HepG2 (cell line): ENCODE data around the gene TOP1. TPM values are rescaled to one million over a fixed set of nuclear protein-coding genes. Genes with fewer than 3 reads are reported as not detected.

Source experiments
- ATAC-seq: fragments of 200-7000 bp; cut with Tn5 transposase; 3 replicates; pipeline ENCODE4 v1.9.1; 2020; ENCODE audit warnings: mild to moderate bottlenecking, moderate library complexity
- BruUV-seq: library from RNA; stranded (reverse); fragments of 400-500 nt; replicated peaks from 2 replicates; lab custom pipeline; 2021; lab: Mats Ljungman, UMichigan
- CTCF ChIA-PET: fragments of 300-600 bp; formaldehyde crosslinking; extraction: SDS; loops from one replicate; lab custom pipeline; 2021; ENCODE audit warnings: low total read pairs, inconsistent platforms, low intra/inter-chr PET ratio; lab: Yijun Ruan, JAX
- POLR2A ChIA-PET: fragments of 350-600 bp; sonication (Branson Sonifier 250); formaldehyde crosslinking; loops from one replicate; lab custom pipeline; 2020; ENCODE audit warnings: antibody characterized with exemption, inconsistent platforms; lab: Yijun Ruan, JAX
- DNase-seq: peaks from one replicate; pipeline ENCODE4 v3.0.0-alpha.2; 2015; ENCODE audit warnings: low spot score
- FAIRE-seq: peaks from 3 replicates; lab custom pipeline; 2011; peaks lifted over from hg19 to GRCh38; lab: Jason Lieb, UNC
- H2AFZ ChIP-seq: one replicate; pipeline ENCODE4 v1.6.1; 2011; ENCODE audit warnings: low read length, inconsistent platforms
- H3K27ac ChIP-seq: fragments of 300-600 bp; 3 replicates; pipeline ENCODE4 v1.8.0; 2011; ENCODE audit warnings: mixed run types, mild to moderate bottlenecking, mixed read lengths, low read length, inconsistent platforms; ENCODE audit not compliant: insufficient read depth; ENCODE audit errors: extremely low read length
- H3K27me3 ChIP-seq, 2 experiments: fragments of 200-600 bp in 1 of 2; 2 replicates in 1 of 2; 3 replicates in 1 of 2; pipeline versions ENCODE4 v1.6.0 to v1.8.0; 2011; ENCODE audit warnings: low read length in 2 of 2, mild to moderate bottlenecking in 2 of 2, moderate library complexity in 2 of 2, inconsistent platforms in 1 of 2; ENCODE audit not compliant: insufficient read depth in 2 of 2, control insufficient read depth in 1 of 2
- H3K36me3 ChIP-seq, 2 experiments: fragments of 200-600 bp in 1 of 2; replicated peaks in 1 of 2; 2 replicates in 1 of 2; 3 replicates in 1 of 2; pipeline versions ENCODE4 v1.5.1 to v1.8.0; 2011; ENCODE audit warnings: low read length in 2 of 2, inconsistent platforms in 1 of 2; ENCODE audit not compliant: insufficient read depth in 2 of 2, control insufficient read depth in 1 of 2
- H3K4me1 ChIP-seq: 2 replicates; pipeline ENCODE4 v1.5.1; 2012; ENCODE audit warnings: low read length, inconsistent platforms; ENCODE audit not compliant: insufficient read depth
- H3K4me2 ChIP-seq: 2 replicates; pipeline ENCODE4 v1.6.0; 2011; ENCODE audit warnings: low read depth, low read length, inconsistent platforms
- H3K4me3 ChIP-seq, 3 experiments: fragments of 200-600 bp in 1 of 3; sonication (generic), shearing (Covaris generic) in 1 of 3; replicated peaks in 1 of 3; 2 replicates each; pipeline ENCODE4 v1.5.1; 2011 to 2016; ENCODE audit warnings: low read length in 3 of 3, inconsistent platforms in 2 of 3, low read depth in 2 of 3, mild to moderate bottlenecking in 2 of 3, control low read depth in 1 of 3, mixed read lengths in 1 of 3; ENCODE audit not compliant: insufficient read depth in 1 of 3
- H3K79me2 ChIP-seq: one replicate; pipeline ENCODE4 v1.6.1; 2011; ENCODE audit warnings: low read length, inconsistent platforms; ENCODE audit not compliant: insufficient read depth
- H3K9ac ChIP-seq: 2 replicates; pipeline ENCODE4 v1.6.0; 2011; ENCODE audit warnings: mild to moderate bottlenecking, low read depth, low read length, inconsistent platforms; ENCODE audit not compliant: insufficient read depth
- H3K9me3 ChIP-seq: 2 replicates; pipeline ENCODE4 v1.5.1; 2012; ENCODE audit warnings: mild to moderate bottlenecking, low read length
- H4K20me1 ChIP-seq: 2 replicates; pipeline ENCODE4 v1.6.0; 2011; ENCODE audit warnings: inconsistent platforms, mild to moderate bottlenecking, low read length, moderate library complexity; ENCODE audit not compliant: insufficient read depth
- FUBP1 ChIP-seq: sonication (generic); formaldehyde crosslinking; IDR thresholded peaks from 2 replicates; pipeline ENCODE4 v1.5.1; 2020; ENCODE audit warnings: missing genetic modification reagents, mild to moderate bottlenecking, borderline replicate concordance
- KDM4B ChIP-seq: sonication (generic); formaldehyde crosslinking; IDR thresholded peaks from 2 replicates; pipeline ENCODE4 v1.4.0; 2020; ENCODE audit warnings: missing genetic modification reagents
- MXD3 ChIP-seq: IDR thresholded peaks from 2 replicates; pipeline ENCODE4 v1.6.1; 2016; ENCODE audit warnings: mild to moderate bottlenecking, missing biosample characterization, missing genetic modification reagents
- MYPOP ChIP-seq: sonication (generic); formaldehyde crosslinking; IDR thresholded peaks from 2 replicates; pipeline ENCODE4 v1.8.1; 2023; ENCODE audit warnings: mild to moderate bottlenecking, moderate library complexity, missing genetic modification reagents
- NAIF1 ChIP-seq: sonication (generic); formaldehyde crosslinking; IDR thresholded peaks from 2 replicates; pipeline ENCODE4 v1.5.0; 2020; ENCODE audit warnings: mild to moderate bottlenecking, missing genetic modification reagents, borderline replicate concordance
- NCOA5 ChIP-seq: sonication (generic); formaldehyde crosslinking; IDR thresholded peaks from 2 replicates; pipeline ENCODE4 v1.4.0; 2020; ENCODE audit warnings: missing genetic modification reagents
- SNAPC2 ChIP-seq: sonication (generic); formaldehyde crosslinking; IDR thresholded peaks from 2 replicates; pipeline ENCODE4 v1.8.1; 2022; ENCODE audit warnings: mild to moderate bottlenecking, missing genetic modification reagents
- ZBTB2 ChIP-seq: sonication (generic); formaldehyde crosslinking; IDR thresholded peaks from 2 replicates; pipeline ENCODE4 v1.8.0; 2022; ENCODE audit warnings: low read depth, missing genetic modification reagents
- ZFP1 ChIP-seq: IDR thresholded peaks from 2 replicates; pipeline ENCODE4 v1.6.1; 2016
- ZFP41 ChIP-seq: sonication (generic); formaldehyde crosslinking; IDR thresholded peaks from 2 replicates; pipeline ENCODE4 v1.4.0; 2020; ENCODE audit warnings: mild to moderate bottlenecking, missing genetic modification reagents, borderline replicate concordance
- ZNF20 ChIP-seq: sonication (generic); formaldehyde crosslinking; IDR thresholded peaks from 2 replicates; pipeline ENCODE4 v1.4.0; 2020; ENCODE audit warnings: mild to moderate bottlenecking, moderate library complexity, missing genetic modification reagents
- ZNF251 ChIP-seq: sonication (generic); formaldehyde crosslinking; IDR thresholded peaks from 2 replicates; pipeline ENCODE4 v1.9.0; 2021; ENCODE audit warnings: mild to moderate bottlenecking, missing genetic modification reagents
- ZNF446 ChIP-seq: sonication (generic); formaldehyde crosslinking; IDR thresholded peaks from 2 replicates; pipeline ENCODE4 v1.5.0; 2020; ENCODE audit warnings: mild to moderate bottlenecking, missing genetic modification reagents
- ZNF709 ChIP-seq: sonication (generic); formaldehyde crosslinking; IDR thresholded peaks from 2 replicates; pipeline ENCODE4 v1.5.0; 2020; ENCODE audit warnings: mild to moderate bottlenecking, missing genetic modification reagents
- ZNF883 ChIP-seq: sonication (generic); formaldehyde crosslinking; IDR thresholded peaks from 2 replicates; pipeline ENCODE4 v1.5.1; 2020; ENCODE audit warnings: mild to moderate bottlenecking, missing genetic modification reagents; ENCODE audit errors: not compliant biosample characterization
- WGBS: methylation state at CpG from one replicate; pipeline ENCODE4 v1.1.6; 2017; ENCODE audit warnings: low lambda C conversion rate; 5-methylcytosine and 5-hydroxymethylcytosine counted together
- in situ Hi-C: cut with HindIII; loops from 2 replicates; pipeline ENCODE4 v1.10.0; 2017; ENCODE audit warnings: low pct_unique_long_range_greater_than_20kb; ENCODE audit not compliant: extremely low pct_ligation_motif_present
- intact Hi-C: fragments of 100-400 bp; cut with micrococcal nuclease; formaldehyde crosslinking; loops from one replicate; pipeline ENCODE4 v1.10.0; 2022; ENCODE audit not compliant: unreplicated experiment
- polyA plus RNA-seq, 8 experiments: library from polyadenylated mRNA; depleted of rRNA in 3 of 8; stranded (reverse) in 7 of 8; unstranded in 1 of 8; fragments of >200 nt; fragmentation: Illumina TruSeq in 4 of 8; extraction: Trizol in 4 of 8; gene quantifications; 2 replicates each; pipeline versions ENCODE4 v1.2.1 to v1.2.3, GENCODE V29; 2011 to 2016; ENCODE audit warnings: low read depth in 4 of 8, missing spikeins in 1 of 8, mixed read lengths in 1 of 8; ENCODE audit not compliant: insufficient read depth in 1 of 8
- total RNA-seq, 5 experiments: library from RNA; depleted of rRNA; stranded (reverse); fragments of >200 nt; fragmentation: Illumina TruSeq; extraction: Trizol; gene quantifications; 2 replicates each; pipeline ENCODE4 v1.2.3, GENCODE V29; 2016; ENCODE audit warnings: low read depth in 1 of 5

TOP1 gene
- total and polyA plus RNA-seq, 2 of the 13 experiments (the other 11 are each of a cell fraction or from before 2014, with no cell fraction given) = 10.2 to 19.4 TPM

- TF ChIP-seq MYPOP (peak; percentile 94), ZFP41 (peak; percentile 6; the same call in 1 of the 2 replicates), MXD3 (CRISPR knock-in tag) (peak; percentile 91), ZNF251 (CRISPR knock-in tag) (peak; percentile 90; the same call in 1 of the 2 replicates), SNAPC2 (peak; percentile 98), ZFP1 (CRISPR knock-in tag) (peak; percentile 57; the same call in 1 of the 2 replicates)
Observed at GRCh38 chr20:41028359-41029149, at the start of gene TOP1 (continued).

DNA sequence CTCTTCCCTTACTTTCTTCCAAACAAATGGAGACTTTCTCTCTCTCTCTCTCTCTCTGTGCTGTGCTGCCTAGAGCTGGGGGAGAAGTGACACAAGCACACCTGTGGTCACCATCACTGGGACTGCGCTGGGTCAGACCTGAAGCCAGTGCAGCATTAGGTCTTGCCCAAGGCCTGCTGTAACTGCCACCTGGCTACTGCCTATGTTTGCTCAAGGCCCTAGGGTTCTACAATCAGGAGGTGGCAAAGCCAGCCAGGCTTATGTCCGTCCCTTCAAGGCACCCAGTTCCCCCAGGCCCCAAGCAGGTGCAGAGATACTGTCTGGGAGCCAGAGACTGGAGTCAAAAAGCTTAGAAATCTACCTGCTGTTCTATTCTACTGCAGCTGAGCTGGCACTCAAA lies 49.4 kb upstream of the TOP1 start:
- FAIRE-seq (no peak), ATAC-seq (peak; percentile 31; the same call in 2 of the 3 replicates), DNase-seq (no peak)
- H2AFZ ChIP-seq = no peak overlapping the region
- in situ Hi-C loops (no loop called here), intact Hi-C loops (no loop called here)
- no peak overlapping the region for H3K9ac ChIP-seq
- H3K4me1 ChIP-seq = no peaks in the 10 kb centered on the region
- no peaks in the 10 kb centered on the region for H3K36me3 ChIP-seq
- H3K27me3 ChIP-seq = no peaks in the 10 kb centered on the region
- POLR2A ChIA-PET = no interaction called here
- H4K20me1 ChIP-seq = no peaks in the 10 kb centered on the region
- BruUV-seq = no TSS peak
- H3K4me3 ChIP-seq = no peak overlapping the region
- TF ChIP-seq ZNF709 (CRISPR knock-in tag) (no peak), NAIF1 (CRISPR knock-in tag) (no peak), ZNF883 (CRISPR knock-in tag) (no peak), ZBTB2 (CRISPR knock-in tag) (no peak), KDM4B (CRISPR knock-in tag) (no peak), FUBP1 (CRISPR knock-in tag) (no peak), NCOA5 (CRISPR knock-in tag) (no peak), ZNF20 (CRISPR knock-in tag) (no peak), ZNF446 (no peak)
- TF ChIP-seq, all 625 proteins: peak for 0
- no peaks in the 10 kb centered on the region for H3K79me2 ChIP-seq
- H3K27ac ChIP-seq = no peak overlapping the region
- no peak overlapping the region for H3K4me2 ChIP-seq
- 52% methylated on average over 2 of the region's 2 CpGs for WGBS
- CTCF ChIA-PET = no interaction called here
- H3K9me3 ChIP-seq = peaks cover 7% of the 10 kb centered on the region; the same call in 1 of the 2 replicates
